Tongue (tissue), 2 donors: Measurements from ENCODE around the gene EXOC4. TPM values are rescaled to one million over a fixed set of nuclear protein-coding genes. Genes with fewer than 3 reads are reported as not detected.
"Not testable (repeated sequence)": the region's sequence is repeated elsewhere in the genome, so short reads cannot be mapped to it uniquely, and the experiment has no call there.

Experiments
- DNase-seq: peaks from one replicate; pipeline ENCODE4 v3.0.0-alpha.2; 2015
- total RNA-seq: library from RNA; depleted of rRNA; stranded (reverse); fragments of >200 nt; gene quantifications from one replicate; pipeline ENCODE4 v1.2.3, GENCODE V29; 2014

The EXOC4 gene
- total RNA-seq, 1 donor from 2014 or later = 140 TPM

- DNase-seq = no peak
These were observed 62.6 kb downstream of the EXOC4 start for GRCh38 chr7:133315332-133316040.

DNA sequence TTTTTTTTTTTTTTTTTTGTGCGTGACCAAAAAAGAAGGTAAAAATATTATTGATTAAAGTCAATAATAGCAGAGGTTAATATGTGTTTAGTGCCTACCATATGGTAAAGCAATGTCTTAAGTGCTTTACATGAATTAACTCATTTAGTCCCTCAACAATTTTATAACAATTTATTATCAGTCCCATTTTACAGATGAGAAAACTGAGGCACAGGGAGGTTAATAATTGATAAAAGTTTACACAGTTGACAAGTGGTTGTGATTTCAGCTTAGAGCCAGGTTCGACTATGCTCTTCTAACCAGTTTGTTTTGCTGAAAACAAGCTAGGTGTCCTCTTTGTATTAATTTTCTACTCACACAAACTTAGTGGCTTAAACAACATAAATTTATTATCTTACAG is 67.0 kb downstream of the EXOC4 start:
- DNase-seq = no peak

DNA sequence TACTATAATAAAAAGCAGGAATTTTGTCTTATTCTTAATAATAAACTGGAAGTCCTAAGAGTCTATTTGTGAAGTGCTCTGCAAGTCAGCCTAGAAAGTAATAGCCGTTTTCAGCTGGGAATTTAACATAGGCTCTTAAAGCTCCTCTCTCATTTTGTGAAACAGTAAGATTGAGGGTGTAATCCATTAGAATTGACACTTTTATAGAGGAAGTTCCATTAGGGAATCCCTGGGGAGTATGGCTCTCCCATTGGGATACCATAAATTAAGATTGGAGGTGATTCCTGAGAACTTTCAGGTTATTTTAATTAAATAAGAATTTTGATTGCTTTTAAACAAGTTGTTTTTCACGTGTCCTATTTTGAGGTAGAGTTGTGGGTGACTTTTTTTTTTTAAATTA is 68.0 kb downstream of the EXOC4 start:
- no peak for DNase-seq

GRCh38 chr7:133321366-133321765 is 68.5 kb downstream of the EXOC4 start:
- DNase-seq = not testable (repeated sequence)

- not testable (repeated sequence) for DNase-seq
These were observed 73.9 kb downstream of the EXOC4 start for GRCh38 chr7:133326745-133327144.

- DNase-seq = not testable (repeated sequence)
These were observed 75.1 kb downstream of the EXOC4 start for GRCh38 chr7:133328021-133328420.

DNA sequence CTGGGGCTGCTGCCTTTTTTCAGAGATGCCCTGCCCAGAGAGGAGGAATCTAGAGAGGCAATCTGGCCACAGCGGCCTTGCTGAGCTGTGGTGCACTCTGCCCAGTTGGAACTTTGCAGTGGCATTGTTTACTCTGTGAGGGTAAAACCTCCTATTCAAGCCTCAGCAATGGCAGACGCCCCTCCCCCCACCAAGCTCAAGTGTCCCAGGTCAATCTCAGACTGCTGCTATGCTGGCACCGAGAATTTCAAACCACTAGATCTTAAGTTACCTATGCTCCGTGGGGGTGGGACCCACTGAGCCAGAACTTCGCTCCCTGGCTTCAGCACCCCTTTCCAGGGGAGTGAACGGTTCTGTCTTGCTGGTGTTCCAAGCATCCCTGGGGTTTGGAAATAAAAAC is 77.2 kb downstream of the EXOC4 start:
- no peak for DNase-seq

DNA sequence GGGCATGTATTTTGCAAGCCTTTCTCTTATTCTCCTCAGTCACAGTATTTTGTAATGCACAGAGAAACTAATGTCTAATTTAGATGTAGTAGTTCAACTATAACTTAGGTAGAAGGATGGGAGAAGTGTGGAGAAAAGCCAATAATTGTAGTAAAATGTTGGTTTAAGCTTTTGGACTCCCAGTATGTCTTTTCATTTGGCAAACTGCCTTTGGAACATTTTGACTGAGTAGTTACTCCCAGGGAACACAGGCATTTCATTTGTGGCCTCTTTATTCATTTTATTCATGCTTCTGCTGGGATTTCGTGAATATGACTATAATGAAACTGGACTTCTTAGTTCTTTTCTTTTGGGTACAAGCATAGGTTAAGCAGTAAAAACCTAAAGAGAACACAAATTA is 79.0 kb downstream of the EXOC4 start:
- DNase-seq = peak; percentile 3

DNA sequence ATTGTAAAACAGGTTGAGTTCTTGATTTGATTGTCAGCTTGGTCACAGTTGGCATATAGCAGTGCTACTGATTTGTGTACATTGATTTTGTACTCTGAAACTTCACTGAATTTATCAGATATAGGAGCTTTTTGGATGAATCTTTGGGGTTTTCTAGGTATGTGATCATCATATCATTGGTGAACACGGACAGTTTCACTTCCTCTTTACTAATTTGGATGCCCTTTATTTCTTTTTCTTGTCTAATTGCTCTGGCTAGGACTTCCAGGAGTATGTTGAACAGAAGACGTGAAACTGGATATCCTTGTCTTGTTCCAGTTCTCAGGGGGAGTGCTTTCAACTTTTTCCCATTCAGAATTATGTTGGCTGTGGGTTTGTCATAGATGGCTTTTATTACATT is 86.9 kb downstream of the EXOC4 start:
- DNase-seq = no peak

DNA sequence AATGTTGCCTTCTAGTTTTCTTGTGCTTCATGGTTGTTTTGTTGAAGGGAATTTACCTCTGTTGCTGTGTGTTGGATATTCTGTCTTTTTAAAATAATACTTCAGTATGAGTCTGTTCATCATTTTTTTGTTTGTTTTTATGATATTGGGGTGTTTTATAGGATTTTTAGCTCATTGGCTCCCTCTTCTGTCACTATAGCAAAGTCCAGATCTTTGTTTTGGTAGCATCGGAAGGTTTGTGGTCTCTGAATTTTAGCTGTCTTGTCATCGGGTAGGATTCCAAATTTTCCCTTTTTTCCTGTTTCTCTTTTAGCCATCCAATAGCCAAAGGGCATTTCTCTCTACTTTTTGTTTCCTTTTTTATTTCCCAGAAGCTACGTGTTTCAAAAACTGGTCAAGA is 91.4 kb downstream of the EXOC4 start:
- peak; percentile 5 for DNase-seq

- DNase-seq = no peak
These were observed 93.0 kb downstream of the EXOC4 start for GRCh38 chr7:133345690-133346421.

DNA sequence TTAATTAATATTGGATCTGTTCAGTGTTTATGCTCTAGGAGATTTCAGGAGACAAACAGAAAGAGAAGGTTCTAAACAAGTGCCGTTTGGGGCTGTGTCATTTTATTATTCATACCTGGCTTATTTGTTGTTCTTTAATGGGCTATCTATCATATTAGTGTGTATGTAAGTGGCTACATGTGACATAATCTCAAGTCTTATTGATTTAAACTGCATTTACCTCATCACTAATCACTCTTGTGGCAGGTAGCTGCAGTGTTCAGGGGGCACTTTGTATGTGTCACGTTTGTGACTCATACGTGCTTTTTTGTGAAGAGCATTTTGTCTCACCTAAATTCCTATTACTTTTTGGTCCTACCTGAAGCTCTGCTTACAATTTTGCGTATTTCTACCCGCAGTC is 95.4 kb downstream of the EXOC4 start:
- no peak for DNase-seq

DNA sequence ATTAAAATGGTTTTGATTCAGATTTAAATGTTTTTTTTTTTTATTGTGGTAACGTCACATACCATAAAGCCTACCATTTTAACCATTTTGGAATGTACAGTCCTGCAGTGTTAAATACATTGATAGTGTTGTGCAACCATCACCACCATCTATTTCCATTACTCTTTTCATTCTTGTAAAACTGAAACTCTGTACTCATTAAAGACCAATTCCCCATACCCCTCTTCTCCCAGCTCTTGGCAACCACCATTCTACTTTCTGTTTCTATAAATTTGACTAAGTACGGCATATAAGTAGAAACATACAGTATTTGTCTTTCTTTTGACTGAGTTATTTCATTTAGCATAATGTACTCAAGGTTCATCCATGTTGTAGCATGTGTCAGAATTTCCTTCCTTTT is 96.2 kb downstream of the EXOC4 start:
- no peak for DNase-seq

DNA sequence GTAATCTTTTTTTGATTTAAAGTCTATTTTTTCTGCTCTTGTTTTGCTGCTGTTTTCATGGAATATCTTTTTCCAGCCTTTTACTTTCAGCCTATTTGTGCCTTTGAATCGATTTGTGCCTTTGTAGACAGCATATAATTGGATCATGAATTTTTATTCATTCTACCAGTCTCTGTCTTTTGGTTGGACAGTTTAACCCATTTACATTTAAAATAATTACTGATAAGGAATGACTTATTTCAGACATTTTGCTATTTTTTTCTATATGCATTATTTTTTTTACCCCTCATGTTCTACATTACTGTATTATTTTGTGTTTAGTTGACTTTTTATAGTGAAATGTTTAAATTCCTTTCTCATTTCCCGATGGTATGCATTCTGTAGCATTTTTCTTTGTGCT is 99.6 kb downstream of the EXOC4 start:
- DNase-seq = no peak

DNA sequence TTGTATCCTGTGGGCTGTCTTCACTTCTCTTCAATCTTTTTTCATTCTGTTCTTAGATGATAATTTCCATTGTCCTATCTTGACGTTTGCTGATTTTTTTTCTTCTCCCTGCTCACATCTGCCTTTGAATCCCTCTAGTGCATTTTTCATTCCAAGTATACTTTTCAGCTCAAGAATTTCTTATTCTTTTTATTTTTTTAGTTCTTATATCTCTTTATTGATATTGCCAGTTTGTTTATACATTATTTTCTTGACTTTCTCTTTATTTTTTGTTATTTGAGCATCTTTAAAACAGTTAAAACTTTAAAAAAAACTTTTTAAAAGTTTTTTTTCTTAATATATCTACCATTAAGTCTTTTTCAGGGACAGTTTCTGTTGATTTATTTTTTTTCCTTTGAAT is 100.9 kb downstream of the EXOC4 start:
- no peak for DNase-seq

GRCh38 chr7:133354546-133355324 is 101.9 kb downstream of the EXOC4 start:
- DNase-seq = no peak

GRCh38 chr7:133355325-133355708 is 102.4 kb downstream of the EXOC4 start:
- DNase-seq = no peak

DNA sequence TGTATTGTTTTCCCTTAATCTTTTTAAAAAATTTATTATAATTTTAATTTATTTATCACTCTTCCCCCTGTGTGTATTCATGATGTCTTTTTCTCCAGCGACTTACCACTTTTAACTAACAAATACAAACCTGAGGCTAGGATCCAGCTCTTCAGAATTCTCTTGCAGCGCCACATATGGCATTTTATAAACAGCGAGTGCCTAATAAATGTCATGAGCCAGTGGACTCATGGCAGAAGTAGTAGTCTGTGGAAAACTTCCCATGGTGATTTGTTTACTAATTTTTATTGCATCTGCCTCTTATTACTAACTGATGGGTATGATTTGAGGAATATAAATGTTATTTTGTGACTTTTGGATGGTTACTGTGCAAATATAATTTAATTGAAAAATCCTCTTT is 102.9 kb downstream of the EXOC4 start:
- no peak for DNase-seq

DNA sequence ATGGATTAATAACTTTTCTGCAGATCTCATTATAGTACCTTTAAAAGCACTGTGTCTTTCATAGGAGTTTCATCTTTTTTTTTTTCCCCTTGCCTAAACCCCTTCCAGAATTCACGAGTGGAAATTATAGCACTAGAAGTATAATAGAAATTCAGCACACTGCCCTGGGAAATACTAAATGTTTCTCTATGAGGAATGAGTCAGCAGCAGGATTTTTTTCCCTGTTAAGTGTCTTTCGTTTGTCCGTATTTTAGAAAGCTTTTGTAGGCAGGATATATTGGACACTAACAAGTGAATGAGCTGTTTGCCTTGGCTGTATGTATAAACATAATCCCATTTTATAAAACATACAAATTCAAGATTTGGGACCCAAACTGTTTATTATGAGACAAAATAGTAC is 105.8 kb downstream of the EXOC4 start:
- no peak for DNase-seq

GRCh38 chr7:133359449-133359848 is 106.6 kb downstream of the EXOC4 start:
- DNase-seq = no peak

DNA sequence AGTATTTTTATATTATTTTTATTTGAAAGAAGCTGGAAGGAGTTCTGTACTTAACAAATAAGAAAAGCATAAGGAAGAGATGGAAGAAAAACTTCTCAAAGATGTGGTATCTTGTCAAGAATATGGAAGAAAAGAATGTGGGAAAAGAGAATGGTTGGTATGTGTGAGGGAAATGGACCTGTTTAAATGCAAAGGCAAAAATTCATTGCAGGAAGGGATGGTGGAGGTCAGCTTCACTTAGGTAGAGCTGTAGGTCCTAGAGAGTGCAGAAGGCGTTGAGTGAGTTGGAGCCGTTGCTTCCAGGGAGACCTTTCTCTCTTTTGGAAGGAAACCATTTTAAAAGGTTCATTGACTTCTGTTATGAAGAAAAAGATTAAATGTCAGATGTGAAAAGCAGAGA is 107.3 kb downstream of the EXOC4 start:
- DNase-seq = no peak

DNA sequence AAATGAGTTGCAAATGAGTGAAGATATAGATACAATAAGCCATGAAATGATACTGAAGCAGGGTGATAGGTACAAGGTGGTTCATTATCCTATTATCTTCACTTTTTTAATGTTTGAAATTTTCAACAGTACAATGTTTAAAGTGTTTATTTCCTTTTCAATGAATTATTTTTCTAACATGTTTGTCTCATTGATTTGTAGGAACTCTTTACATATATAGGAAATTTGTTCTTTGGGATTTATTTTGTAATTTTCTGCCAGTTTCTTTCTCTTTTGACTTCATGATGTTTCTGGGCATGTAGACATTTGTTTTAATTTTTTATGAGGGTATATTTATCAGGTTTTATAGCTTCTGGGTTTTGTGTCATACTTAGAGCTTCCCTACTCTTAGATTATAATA is 108.9 kb downstream of the EXOC4 start:
- no peak for DNase-seq

GRCh38 chr7:133364959-133365690 is 112.2 kb downstream of the EXOC4 start:
- no peak for DNase-seq
